GM18502 (cell line): ENCODE measurements around the gene PRDM12.

Experiments used
- ATAC-seq: cut with Tn5 transposase; IDR thresholded peaks from one replicate; pipeline ENCODE4 v1.9.1; 2021; ENCODE audit warnings: mild to moderate bottlenecking; ENCODE audit not compliant: unreplicated experiment, poor library complexity

Gene PRDM12

GRCh38 chr9:130664251-130665028 lies at the start of gene PRDM12:
PRDM12 (plus strand) TSS chr9:130664594; CDS start chr9:130664654, 60 bp downstream.
- no peak for ATAC-seq

GRCh38 chr9:130616451-130616850 lies 47.9 kb upstream of the PRDM12 start:
- no peak for ATAC-seq

- no peak for ATAC-seq
Measured at GRCh38 chr9:130623466-130623865, 40.9 kb upstream of the PRDM12 start.

GRCh38 chr9:130624154-130624553 lies 40.2 kb upstream of the PRDM12 start:
- ATAC-seq = no peak

GRCh38 chr9:130626249-130626996 lies 38.0 kb upstream of the PRDM12 start:
- no peak for ATAC-seq

- no peak for ATAC-seq
Measured at GRCh38 chr9:130627051-130627450, 37.3 kb upstream of the PRDM12 start.

- ATAC-seq = no peak
Measured at GRCh38 chr9:130627896-130628792, 36.2 kb upstream of the PRDM12 start.

GRCh38 chr9:130629443-130630070 lies 34.8 kb upstream of the PRDM12 start:
- no peak for ATAC-seq

GRCh38 chr9:130630071-130630450 lies 34.3 kb upstream of the PRDM12 start:
- no peak for ATAC-seq

- ATAC-seq = no peak
Measured at GRCh38 chr9:130630506-130631330, 33.7 kb upstream of the PRDM12 start.

- no peak for ATAC-seq
Measured at GRCh38 chr9:130631331-130632080, 32.9 kb upstream of the PRDM12 start.

- no peak for ATAC-seq
Measured at GRCh38 chr9:130632081-130632710, 32.2 kb upstream of the PRDM12 start.

- no peak for ATAC-seq
Measured at GRCh38 chr9:130632841-130633240, 31.6 kb upstream of the PRDM12 start.

GRCh38 chr9:130633336-130634190 lies 30.8 kb upstream of the PRDM12 start:
- no peak for ATAC-seq

GRCh38 chr9:130634191-130634768 lies 30.1 kb upstream of the PRDM12 start:
- no peak for ATAC-seq

- no peak for ATAC-seq
Measured at GRCh38 chr9:130634801-130635200, 29.6 kb upstream of the PRDM12 start.

- ATAC-seq = no peak
Measured at GRCh38 chr9:130635306-130635705, 29.1 kb upstream of the PRDM12 start.
